ENCODE measurements around the gene LRRC42. TPM values are rescaled to one million over a fixed set of nuclear protein-coding genes. Genes with fewer than 3 reads are reported as not detected.

Gene LRRC42
- total and polyA plus RNA-seq, 4 experiments from 2014 or later: 4.7 to 8.7 (median 7.9) TPM

DNA sequence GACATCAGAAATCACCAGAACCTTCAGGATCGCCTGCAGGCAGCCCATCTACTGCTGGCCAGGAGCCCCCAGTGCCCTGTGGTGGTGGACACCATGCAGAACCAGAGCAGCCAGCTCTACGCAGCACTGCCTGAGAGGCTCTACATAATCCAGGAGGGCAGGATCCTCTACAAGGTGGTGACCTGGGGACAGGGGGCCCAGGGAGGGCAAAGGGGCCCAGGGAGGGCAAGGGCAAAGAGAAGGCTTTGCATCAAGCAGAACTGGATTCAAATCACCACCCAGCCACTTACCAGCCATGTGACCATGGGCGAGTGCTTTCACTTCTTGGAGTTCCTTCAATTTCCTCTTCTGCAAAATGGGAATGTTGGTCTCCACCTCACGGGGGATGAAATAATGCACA, 40.0 kb upstream of the LRRC42 start:
- Histone ChIP-seq H3K4me1 (ENCODE audit: insufficient read depth, low read length) (no peaks in the 10 kb centered on the region), H3K36me3 (ENCODE audit: insufficient read depth, low read length) (no peaks in the 10 kb centered on the region), H3K27me3 (ENCODE audit: insufficient read depth, low read length) (no peaks in the 10 kb centered on the region), H3K4me3 (ENCODE audit: low read length in 2 of 2) (no peak overlapping the region), H3K27ac (ENCODE audit: low read depth, low read length) (no peak overlapping the region), H3K9me3 (ENCODE audit: control insufficient read depth in 1 of 2, low read length in 2 of 2) (no peaks in the 10 kb centered on the region)
- H3K27me3 Mint-ChIP-seq: no peaks in the 10 kb centered on the region
- POLR2A ChIA-PET (ENCODE audit: partially characterized antibody): no interaction called here
- CTCF ChIA-PET (ENCODE audit: partially characterized antibody): no interaction called here
- H3K27ac Mint-ChIP-seq: no peak overlapping the region
- no peak for DNase-seq
- H3K4me3 Mint-ChIP-seq: no peak overlapping the region
- H3K4me1 Mint-ChIP-seq: no peaks in the 10 kb centered on the region
- intact Hi-C loops (cut with micrococcal nuclease): no loop called here
- H3K36me3 Mint-ChIP-seq: peaks cover 1 to 6% of the 10 kb centered on the region in 2 donors
- H3K9me3 Mint-ChIP-seq: no peaks in the 10 kb centered on the region

- no peak overlapping the region for H3K4me3 Mint-ChIP-seq
- peaks cover 0 to 1% (median 0%) of the 10 kb centered on the region in 4 donors for H3K4me1 Mint-ChIP-seq
- H3K36me3 Mint-ChIP-seq: peaks cover 11 to 17% of the 10 kb centered on the region in 2 donors
- ChIA-PET POLR2A (ENCODE audit: partially characterized antibody) (no interaction called here), CTCF (ENCODE audit: partially characterized antibody) (interaction anchor here (0.8 to 1.4 kb wide), 3 partner anchors 31 to 50 kb away, joined by 3 to 4 read pairs (median 4); no protein-coding TSS in a partner anchor)
- no peaks in the 10 kb centered on the region for H3K9me3 ChIP-seq (ENCODE audit: control insufficient read depth in 1 of 2, low read length in 2 of 2)
- H3K27ac Mint-ChIP-seq: no peak overlapping the region
- H3K27me3 Mint-ChIP-seq: no peaks in the 10 kb centered on the region
- no peaks in the 10 kb centered on the region for H3K4me1 ChIP-seq (ENCODE audit: insufficient read depth, low read length)
- no peaks in the 10 kb centered on the region for H3K36me3 ChIP-seq (ENCODE audit: insufficient read depth, low read length)
- intact Hi-C loops (cut with micrococcal nuclease): no loop called here
- H3K4me3 ChIP-seq (ENCODE audit: low read length in 2 of 2): no peak overlapping the region
- no peaks in the 10 kb centered on the region for H3K9me3 Mint-ChIP-seq
- no peak overlapping the region for H3K27ac ChIP-seq (ENCODE audit: low read depth, low read length)
- H3K27me3 ChIP-seq (ENCODE audit: insufficient read depth, low read length): no peaks in the 10 kb centered on the region
- DNase-seq: no peak
Observed at GRCh38 chr1:53909946-53910345, 36.2 kb upstream of the LRRC42 start.

DNA sequence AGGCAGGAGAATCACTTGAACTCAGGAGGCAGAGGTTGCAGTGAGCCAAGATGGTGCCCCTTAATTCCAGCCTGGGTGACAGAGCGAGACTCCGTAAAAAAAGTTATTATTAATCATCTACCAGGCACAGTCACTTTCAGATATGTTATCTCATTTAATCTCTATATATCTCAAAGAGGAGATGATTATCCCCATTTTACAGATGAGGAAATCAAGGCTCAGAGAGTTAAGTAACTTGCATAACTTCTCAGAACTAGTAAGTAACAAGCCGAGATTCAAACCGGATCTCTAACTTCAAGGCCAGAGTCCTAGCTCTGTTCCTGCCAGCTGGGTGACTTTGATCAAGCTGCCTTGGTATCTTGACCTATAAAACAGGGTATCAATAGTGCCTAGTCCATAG, 34.7 kb upstream of the LRRC42 start:
- CTCF ChIA-PET (ENCODE audit: partially characterized antibody): interaction anchor here (1.3 kb wide), 1 partner anchor 51 kb away, joined by 4 read pairs; no protein-coding TSS in a partner anchor

GRCh38 chr1:53913352-53914033, 32.7 kb upstream of the LRRC42 start:
- ChIA-PET POLR2A (ENCODE audit: partially characterized antibody) (no interaction called here), CTCF (ENCODE audit: partially characterized antibody) (interaction anchor here (1.8 kb wide), 1 partner anchor 53 kb away, joined by 6 read pairs; no protein-coding TSS in a partner anchor)
- Histone ChIP-seq H3K4me1 (ENCODE audit: insufficient read depth, low read length) (peaks cover 11% of the 10 kb centered on the region), H3K27me3 (ENCODE audit: insufficient read depth, low read length) (no peaks in the 10 kb centered on the region), H3K9me3 (ENCODE audit: control insufficient read depth in 1 of 2, low read length in 2 of 2) (no peaks in the 10 kb centered on the region), H3K4me3 (ENCODE audit: low read length in 2 of 2) (no peak overlapping the region), H3K27ac (ENCODE audit: low read depth, low read length) (no peak overlapping the region), H3K36me3 (ENCODE audit: insufficient read depth, low read length) (peaks cover 2% of the 10 kb centered on the region)
- no peak for DNase-seq
- H3K27ac Mint-ChIP-seq: peak overlapping the region in 1 of 7 donors; percentile 46
- H3K4me3 Mint-ChIP-seq: no peak overlapping the region
- H3K36me3 Mint-ChIP-seq: peaks cover 17 to 21% of the 10 kb centered on the region in 2 donors
- no peaks in the 10 kb centered on the region for H3K27me3 Mint-ChIP-seq
- intact Hi-C loops (cut with micrococcal nuclease): no loop called here
- H3K9me3 Mint-ChIP-seq: no peaks in the 10 kb centered on the region
- peaks cover 8 to 18% (median 11%) of the 10 kb centered on the region in 4 donors for H3K4me1 Mint-ChIP-seq

More for the DNA sequence above, 34.7 kb upstream of the LRRC42 start:
- Histone ChIP-seq H3K27me3 (ENCODE audit: insufficient read depth, low read length) (no peaks in the 10 kb centered on the region), H3K9me3 (ENCODE audit: control insufficient read depth in 1 of 2, low read length in 2 of 2) (no peaks in the 10 kb centered on the region), H3K36me3 (ENCODE audit: insufficient read depth, low read length) (no peaks in the 10 kb centered on the region), H3K4me1 (ENCODE audit: insufficient read depth, low read length) (peaks cover 11% of the 10 kb centered on the region), H3K4me3 (ENCODE audit: low read length in 2 of 2) (no peak overlapping the region), H3K27ac (ENCODE audit: low read depth, low read length) (no peak overlapping the region)
- H3K27ac Mint-ChIP-seq: no peak overlapping the region
- intact Hi-C loops (cut with micrococcal nuclease): no loop called here
- H3K4me3 Mint-ChIP-seq: no peak overlapping the region
- no peaks in the 10 kb centered on the region for H3K27me3 Mint-ChIP-seq
- no peaks in the 10 kb centered on the region for H3K9me3 Mint-ChIP-seq
- peaks cover 6 to 11% (median 8%) of the 10 kb centered on the region in 4 donors for H3K4me1 Mint-ChIP-seq
- H3K36me3 Mint-ChIP-seq: peaks cover 17 to 18% of the 10 kb centered on the region in 2 donors
- no peak for DNase-seq
- POLR2A ChIA-PET (ENCODE audit: partially characterized antibody): no interaction called here

- ChIA-PET CTCF (ENCODE audit: partially characterized antibody) (interaction anchor here (1.3 kb wide), 1 partner anchor 41 kb away, joined by 6 read pairs; no protein-coding TSS in a partner anchor), POLR2A (ENCODE audit: partially characterized antibody) (interaction anchor here (1.2 kb wide), 1 partner anchor 27 kb away, joined by 5 read pairs; the partner anchor contains the start of gene IFT25)
- Histone ChIP-seq H3K27ac (ENCODE audit: low read depth, low read length) (no peak overlapping the region), H3K4me3 (ENCODE audit: low read length in 2 of 2) (no peak overlapping the region), H3K36me3 (ENCODE audit: insufficient read depth, low read length) (peaks cover 12% of the 10 kb centered on the region), H3K9me3 (ENCODE audit: control insufficient read depth in 1 of 2, low read length in 2 of 2) (no peaks in the 10 kb centered on the region), H3K27me3 (ENCODE audit: insufficient read depth, low read length) (no peaks in the 10 kb centered on the region), H3K4me1 (ENCODE audit: insufficient read depth, low read length) (peaks cover 16% of the 10 kb centered on the region)
- no peak for DNase-seq
- H3K4me1 Mint-ChIP-seq: peaks cover 17 to 32% (median 22%) of the 10 kb centered on the region in 4 donors
- no peaks in the 10 kb centered on the region for H3K27me3 Mint-ChIP-seq
- intact Hi-C loops (cut with micrococcal nuclease): no loop called here
- H3K9me3 Mint-ChIP-seq: no peaks in the 10 kb centered on the region
- peaks cover 22 to 27% of the 10 kb centered on the region in 2 donors for H3K36me3 Mint-ChIP-seq
- peak overlapping the region in 1 of 7 donors; percentile 4 for H3K27ac Mint-ChIP-seq
- H3K4me3 Mint-ChIP-seq: no peak overlapping the region
Observed at GRCh38 chr1:53918343-53918742, 27.8 kb upstream of the LRRC42 start.

- Mint-ChIP-seq H3K36me3 (peaks cover 30 to 34% of the 10 kb centered on the region in 2 donors), H3K9me3 (no peaks in the 10 kb centered on the region), H3K27me3 (no peaks in the 10 kb centered on the region), H3K4me1 (peaks cover 17 to 32% (median 22%) of the 10 kb centered on the region in 4 donors), H3K27ac (peak overlapping the region; percentile 29 to 88 (median 71)), H3K4me3 (no peak overlapping the region)
- peaks cover 16% of the 10 kb centered on the region for H3K4me1 ChIP-seq (ENCODE audit: insufficient read depth, low read length)
- no peaks in the 10 kb centered on the region for H3K27me3 ChIP-seq (ENCODE audit: insufficient read depth, low read length)
- H3K4me3 ChIP-seq (ENCODE audit: low read length in 2 of 2): no peak overlapping the region
- ChIA-PET POLR2A (ENCODE audit: partially characterized antibody) (no interaction called here), CTCF (ENCODE audit: partially characterized antibody) (no interaction called here)
- intact Hi-C loops (cut with micrococcal nuclease): no loop called here
- peaks cover 13% of the 10 kb centered on the region for H3K36me3 ChIP-seq (ENCODE audit: insufficient read depth, low read length)
- DNase-seq: no peak
- H3K9me3 ChIP-seq (ENCODE audit: control insufficient read depth in 1 of 2, low read length in 2 of 2): no peaks in the 10 kb centered on the region
- no peak overlapping the region for H3K27ac ChIP-seq (ENCODE audit: low read depth, low read length)
Observed at GRCh38 chr1:53919675-53920066, 26.5 kb upstream of the LRRC42 start.

GRCh38 chr1:53927376-53927881, 18.7 kb upstream of the LRRC42 start:
- Histone ChIP-seq H3K36me3 (ENCODE audit: insufficient read depth, low read length) (peaks cover 15% of the 10 kb centered on the region), H3K27me3 (ENCODE audit: insufficient read depth, low read length) (no peaks in the 10 kb centered on the region), H3K9me3 (ENCODE audit: control insufficient read depth in 1 of 2, low read length in 2 of 2) (no peaks in the 10 kb centered on the region), H3K27ac (ENCODE audit: low read depth, low read length) (no peak overlapping the region), H3K4me3 (ENCODE audit: low read length in 2 of 2) (no peak overlapping the region), H3K4me1 (ENCODE audit: insufficient read depth, low read length) (no peaks in the 10 kb centered on the region)
- peaks cover 0 to 7% (median 4%) of the 10 kb centered on the region in 4 donors for H3K4me1 Mint-ChIP-seq
- H3K9me3 Mint-ChIP-seq: no peaks in the 10 kb centered on the region
- DNase-seq: no peak
- peak overlapping the region in 1 of 7 donors; percentile 8 for H3K27ac Mint-ChIP-seq
- peaks cover 43 to 53% of the 10 kb centered on the region in 2 donors for H3K36me3 Mint-ChIP-seq
- H3K4me3 Mint-ChIP-seq: no peak overlapping the region
- ChIA-PET POLR2A (ENCODE audit: partially characterized antibody) (interaction anchor here (1.9 kb wide), 1 partner anchor 18 kb away, joined by 4 read pairs; the partner anchor contains the start of gene IFT25), CTCF (ENCODE audit: partially characterized antibody) (no interaction called here)
- intact Hi-C loops (cut with micrococcal nuclease): no loop called here
- no peaks in the 10 kb centered on the region for H3K27me3 Mint-ChIP-seq

All from CD4-positive, alpha-beta memory T cell (primary cell).